GM13976 (cell line): Measurements from ENCODE around the gene CPEB2.

Source experiments
- DNase-seq: peaks from one replicate; pipeline ENCODE4 v3.0.0; 2012; ENCODE audit warnings: low spot score
- CTCF ChIP-seq: IDR thresholded peaks from 2 replicates; pipeline ENCODE4 v1.5.1; 2012; ENCODE audit warnings: borderline replicate concordance, mild to moderate bottlenecking; ENCODE audit not compliant: insufficient read depth; ENCODE audit errors: extremely low read depth, missing control alignments, control extremely low read depth
- in situ Hi-C: fragments of 300-500 bp; cut with MboI; formaldehyde crosslinking; loops from one replicate; pipeline ENCODE4 v1.12.0; 2022; ENCODE audit warnings: low sequenced_read_pairs, mixed read lengths, inconsistent platforms; ENCODE audit not compliant: unreplicated experiment

The CPEB2 gene

DNA sequence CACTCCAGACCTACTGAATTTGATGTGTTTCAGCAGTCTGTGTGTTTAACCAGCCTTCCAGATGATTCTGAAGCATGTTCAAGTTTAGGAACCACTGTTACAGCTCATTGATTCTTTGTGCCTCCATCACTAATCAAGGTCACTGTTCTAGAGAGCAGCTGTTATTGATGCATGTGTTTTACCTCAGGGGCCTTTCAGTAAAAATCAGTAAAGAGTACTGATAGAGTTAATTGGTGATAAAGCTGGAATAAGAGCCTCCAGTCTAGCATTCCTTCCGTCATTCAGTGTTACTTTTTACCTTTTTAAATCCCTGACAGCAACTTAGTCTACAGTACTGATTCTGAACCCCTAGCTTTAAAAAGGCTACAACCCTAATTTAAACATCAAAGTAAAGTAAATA lies 12.9 kb downstream of the CPEB2 start:
- no peak for TF ChIP-seq CTCF
- in situ Hi-C loops, result loop anchor here (25.0 kb wide), 1 partner anchor 647 kb away; the partner anchor contains the start of gene FBXL5
- DNase-seq, result no peak

- TF ChIP-seq CTCF, result no peak
- in situ Hi-C loops, result loop anchor here (25.0 kb wide), 1 partner anchor 644 kb away; the partner anchor contains the start of gene FBXL5
- DNase-seq, result no peak
These were observed 16.1 kb downstream of the CPEB2 start for GRCh38 chr4:15018361-15018760.

DNA sequence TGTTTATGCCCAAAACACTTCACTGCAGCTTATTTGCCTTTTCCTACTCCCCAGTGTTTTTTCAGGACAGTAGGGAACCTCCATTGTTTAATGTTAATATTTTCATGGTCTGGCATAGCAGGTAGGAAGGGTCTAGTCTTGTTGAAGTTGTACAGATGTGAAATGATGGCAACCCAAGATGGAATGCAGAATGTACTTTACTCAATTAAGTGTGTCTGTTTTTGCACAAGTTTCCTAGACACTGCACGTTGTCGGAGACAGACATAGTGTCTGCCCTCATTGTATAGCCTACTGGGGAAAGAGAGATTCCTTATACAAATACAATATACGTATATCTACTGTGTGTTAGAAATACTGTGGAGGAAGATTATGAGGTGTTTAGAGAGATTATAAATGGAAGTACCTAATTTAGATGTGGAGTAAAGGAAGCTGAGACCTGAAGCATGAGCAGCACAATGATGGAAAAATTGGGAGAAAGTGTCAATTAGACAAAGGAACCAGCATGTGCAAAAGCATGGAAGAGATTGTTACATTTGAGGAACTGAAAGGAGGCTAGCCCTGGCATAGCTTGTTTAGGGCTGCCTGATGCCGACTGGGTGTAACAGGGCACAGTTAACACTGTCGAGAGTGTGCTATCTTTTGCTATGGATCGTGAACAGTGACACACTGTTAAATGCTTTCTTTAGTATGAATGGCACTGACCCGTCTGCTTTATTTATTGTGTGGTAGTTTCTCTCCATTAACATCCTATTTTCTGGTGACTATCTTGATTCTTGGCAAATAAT lies 18.4 kb downstream of the CPEB2 start:
- in situ Hi-C loops, result loop anchor here (25.0 kb wide), 1 partner anchor 642 kb away; the partner anchor contains the start of gene FBXL5
- no peak for TF ChIP-seq CTCF
- no peak for DNase-seq

GRCh38 chr4:15021311-15021710 lies 19.0 kb downstream of the CPEB2 start:
- no peak for DNase-seq
- in situ Hi-C loops, result loop anchor here (25.0 kb wide), 1 partner anchor 641 kb away; the partner anchor contains the start of gene FBXL5
- TF ChIP-seq CTCF, result no peak

DNA sequence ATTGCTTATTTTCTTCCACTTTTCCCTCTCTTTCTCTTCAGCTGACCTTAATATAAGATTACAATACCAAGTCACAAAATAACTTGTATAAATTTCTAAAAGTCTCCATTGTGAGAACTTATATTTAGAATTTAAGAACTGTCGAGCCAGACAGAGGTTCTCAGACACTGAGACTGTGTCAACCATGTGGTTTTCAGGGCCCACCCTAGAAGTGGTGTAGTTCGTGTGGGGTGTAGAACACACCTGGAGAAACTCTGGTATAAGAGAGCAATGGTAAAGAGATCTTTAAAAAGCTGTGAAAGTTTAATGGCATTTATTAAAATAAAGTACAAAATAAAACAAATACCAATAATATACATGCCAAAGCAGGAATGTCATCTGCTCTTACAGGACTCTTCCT lies 19.7 kb downstream of the CPEB2 start:
- in situ Hi-C loops, result loop anchor here (25.0 kb wide), 1 partner anchor 640 kb away; the partner anchor contains the start of gene FBXL5
- TF ChIP-seq CTCF, result no peak
- DNase-seq, result no peak

DNA sequence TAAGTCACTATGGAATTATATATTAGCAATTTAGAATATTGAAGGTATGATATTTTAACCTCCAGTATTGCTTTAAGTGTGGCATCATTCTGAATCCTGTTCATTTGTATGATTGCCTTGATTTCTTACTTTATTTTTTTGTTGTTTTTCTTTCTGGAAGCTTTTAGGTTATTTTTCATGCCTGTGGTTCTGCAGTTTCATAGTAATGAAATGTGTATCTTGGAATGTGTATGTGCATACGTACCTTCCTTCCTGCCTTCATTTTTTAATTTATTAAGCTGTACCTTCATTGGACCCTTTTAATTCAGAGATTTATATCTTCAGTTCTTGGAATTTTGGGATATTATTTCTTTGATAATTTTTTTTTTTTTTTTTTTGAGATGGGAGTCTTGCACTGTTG lies 22.1 kb downstream of the CPEB2 start:
- in situ Hi-C loops, result loop anchor here (25.0 kb wide), 1 partner anchor 638 kb away; the partner anchor contains the start of gene FBXL5
- TF ChIP-seq CTCF, result no peak
- no peak for DNase-seq

DNA sequence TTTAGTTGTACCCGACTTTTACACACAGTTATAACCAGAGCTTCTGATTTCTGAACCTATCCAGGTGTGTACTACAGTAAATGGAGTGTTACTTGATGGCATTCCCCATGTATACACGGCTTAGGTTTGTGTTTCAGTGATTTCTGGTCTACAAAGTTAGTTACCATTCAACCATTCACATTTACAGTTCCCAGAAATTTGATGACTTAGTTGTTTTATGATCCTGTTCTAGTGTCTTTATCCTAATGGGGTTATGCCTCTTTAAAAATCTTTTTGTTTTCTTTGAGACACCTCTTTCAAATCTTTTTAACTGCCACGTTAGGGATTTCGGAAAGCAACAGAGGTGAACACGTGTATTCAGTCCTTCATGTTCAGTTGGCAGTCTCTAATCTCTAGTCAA lies 23.4 kb downstream of the CPEB2 start:
- no peak for DNase-seq
- in situ Hi-C loops, result no loop called here
- no peak for TF ChIP-seq CTCF
